Lower leg skin (tissue), 3 donors: ENCODE measurements around the gene KMT2D.

Source experiments
- POLR2A ChIP-seq, 2 donors: fragments of 450-650 bp; IDR thresholded peaks; one replicate each; pipeline ENCODE4 v1.6.1; 2016 to 2017; ENCODE audit warnings: antibody characterized with exemption in 2 of 2, mild to moderate bottlenecking in 1 of 2, moderate library complexity in 1 of 2
- TF ChIP-seq, protein P1 (sequence below), 3 donors: fragments of 450-650 bp; IDR thresholded peaks; one replicate each; pipeline ENCODE4 v1.5.1; 2016; ENCODE audit warnings: antibody characterized with exemption in 3 of 3, mild to moderate bottlenecking in 3 of 3, moderate library complexity in 2 of 3

DNA sequence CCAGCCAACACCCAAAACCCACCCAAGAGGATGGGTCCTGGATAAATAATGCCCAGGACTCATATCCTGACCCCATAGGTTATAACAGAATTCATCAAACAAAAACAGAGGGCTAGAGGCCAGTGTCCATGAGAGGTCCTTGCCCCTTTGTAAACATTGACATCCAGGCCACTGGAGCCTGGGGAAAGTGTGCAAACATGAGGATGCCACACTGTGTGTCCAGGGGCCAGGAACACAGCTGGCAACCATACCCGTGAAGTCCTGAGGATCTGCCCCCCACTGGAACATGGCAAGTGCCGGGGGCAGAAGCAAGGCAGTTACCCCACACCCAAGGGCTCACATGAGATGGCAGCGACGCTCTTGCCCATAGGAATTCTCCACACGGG, 4.2 kb upstream of the KMT2D start:
- TF ChIP-seq, protein P1, sequence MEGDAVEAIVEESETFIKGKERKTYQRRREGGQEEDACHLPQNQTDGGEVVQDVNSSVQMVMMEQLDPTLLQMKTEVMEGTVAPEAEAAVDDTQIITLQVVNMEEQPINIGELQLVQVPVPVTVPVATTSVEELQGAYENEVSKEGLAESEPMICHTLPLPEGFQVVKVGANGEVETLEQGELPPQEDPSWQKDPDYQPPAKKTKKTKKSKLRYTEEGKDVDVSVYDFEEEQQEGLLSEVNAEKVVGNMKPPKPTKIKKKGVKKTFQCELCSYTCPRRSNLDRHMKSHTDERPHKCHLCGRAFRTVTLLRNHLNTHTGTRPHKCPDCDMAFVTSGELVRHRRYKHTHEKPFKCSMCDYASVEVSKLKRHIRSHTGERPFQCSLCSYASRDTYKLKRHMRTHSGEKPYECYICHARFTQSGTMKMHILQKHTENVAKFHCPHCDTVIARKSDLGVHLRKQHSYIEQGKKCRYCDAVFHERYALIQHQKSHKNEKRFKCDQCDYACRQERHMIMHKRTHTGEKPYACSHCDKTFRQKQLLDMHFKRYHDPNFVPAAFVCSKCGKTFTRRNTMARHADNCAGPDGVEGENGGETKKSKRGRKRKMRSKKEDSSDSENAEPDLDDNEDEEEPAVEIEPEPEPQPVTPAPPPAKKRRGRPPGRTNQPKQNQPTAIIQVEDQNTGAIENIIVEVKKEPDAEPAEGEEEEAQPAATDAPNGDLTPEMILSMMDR (IDR thresholded peaks at IDR 0.05): no peak
- no peak for TF ChIP-seq POLR2A (IDR thresholded peaks at IDR 0.05)
